ENCODE results near the gene DYNLRB1.
A peak's percentile ranks its signal among the peaks of the same experiment; 100 is the strongest.

DYNLRB1 gene

DNA sequence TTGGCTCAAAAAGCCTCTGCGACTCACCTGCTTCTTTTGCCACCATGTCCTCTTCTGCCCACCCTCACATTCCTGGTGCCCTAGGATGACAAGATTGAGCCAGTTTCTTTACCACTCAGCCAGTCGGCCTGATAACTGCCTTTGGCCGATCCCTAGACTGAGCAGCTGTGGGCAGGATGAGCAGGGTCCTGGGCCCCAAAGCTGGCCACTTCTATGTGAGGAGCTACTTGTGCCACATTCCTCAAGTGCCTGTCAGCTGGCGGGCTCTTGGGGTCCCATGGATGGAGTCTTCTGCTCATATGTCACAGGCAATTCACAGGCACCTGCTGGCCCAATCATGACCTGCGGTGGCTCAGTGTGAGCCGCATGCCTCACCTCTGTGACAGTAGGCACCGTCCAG is 16.5 kb downstream of the DYNLRB1 start:
- no peak for DNase-seq (ENCODE audit: low read depth in 2 of 2, low spot score in 1 of 2)

DNA sequence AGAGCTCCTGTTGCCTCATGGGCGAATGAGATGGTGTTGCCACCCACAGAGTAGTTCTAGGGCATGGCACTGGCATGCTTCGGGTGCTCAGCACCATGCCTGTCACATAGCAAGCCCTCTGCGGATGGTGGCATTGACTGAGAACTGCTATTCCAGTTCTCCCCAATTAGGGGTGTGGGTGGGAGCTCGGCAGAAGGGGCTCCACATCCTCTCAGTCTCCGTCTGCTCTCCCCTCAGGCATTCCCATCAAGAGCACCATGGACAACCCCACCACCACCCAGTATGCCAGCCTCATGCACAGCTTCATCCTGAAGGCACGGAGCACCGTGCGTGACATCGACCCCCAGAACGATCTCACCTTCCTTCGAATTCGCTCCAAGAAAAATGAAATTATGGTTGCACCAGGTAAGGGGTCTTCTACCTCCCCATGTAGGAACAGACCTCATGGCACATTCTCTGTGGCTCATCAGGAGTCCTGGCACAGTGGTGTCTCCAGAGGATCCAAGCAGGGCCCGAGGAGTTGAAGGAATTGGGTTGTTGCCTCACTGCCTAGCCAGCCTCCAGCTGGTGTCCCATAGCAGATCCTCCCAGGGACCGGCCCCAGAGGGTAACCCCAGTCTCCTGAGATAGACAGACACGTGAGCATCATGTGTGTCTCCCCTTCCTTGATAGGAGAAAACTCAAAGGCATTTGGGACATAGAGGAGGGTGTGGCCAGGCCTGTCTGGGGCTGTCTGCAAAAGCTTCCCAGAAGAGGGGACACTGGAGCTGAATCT is 18.4 kb downstream of the DYNLRB1 start:
- no peak for DNase-seq (ENCODE audit: low read depth in 2 of 2, low spot score in 1 of 2)

DNA sequence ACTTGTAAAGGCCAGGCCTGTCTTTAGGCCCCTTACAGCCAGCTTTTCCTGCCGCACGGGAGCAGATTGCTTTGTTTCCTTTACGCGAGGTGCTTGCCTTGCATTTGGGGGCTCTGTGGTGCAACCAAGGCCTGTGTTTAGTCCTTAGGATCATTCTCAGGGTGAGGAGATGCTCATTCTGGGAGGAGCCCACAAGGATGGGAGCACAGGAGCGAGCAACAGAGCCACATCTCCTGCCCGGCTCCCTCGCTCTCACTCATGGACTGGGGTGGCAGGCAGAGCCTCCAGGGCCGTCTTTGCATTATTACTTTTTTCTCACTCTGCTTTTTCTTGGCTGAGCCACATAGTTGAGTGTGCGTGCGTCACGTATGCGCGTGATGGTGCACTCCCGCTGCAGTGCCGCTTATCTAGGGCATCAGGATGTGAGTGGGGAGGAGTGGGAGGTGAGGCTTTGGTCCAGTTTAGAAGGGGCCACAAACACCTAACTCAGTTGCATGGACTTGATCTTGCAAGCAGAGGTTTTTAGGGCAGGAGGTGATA is 19.1 kb downstream of the DYNLRB1 start:
- DNase-seq (ENCODE audit: low read depth in 2 of 2, low spot score in 1 of 2), result no peak

DNA sequence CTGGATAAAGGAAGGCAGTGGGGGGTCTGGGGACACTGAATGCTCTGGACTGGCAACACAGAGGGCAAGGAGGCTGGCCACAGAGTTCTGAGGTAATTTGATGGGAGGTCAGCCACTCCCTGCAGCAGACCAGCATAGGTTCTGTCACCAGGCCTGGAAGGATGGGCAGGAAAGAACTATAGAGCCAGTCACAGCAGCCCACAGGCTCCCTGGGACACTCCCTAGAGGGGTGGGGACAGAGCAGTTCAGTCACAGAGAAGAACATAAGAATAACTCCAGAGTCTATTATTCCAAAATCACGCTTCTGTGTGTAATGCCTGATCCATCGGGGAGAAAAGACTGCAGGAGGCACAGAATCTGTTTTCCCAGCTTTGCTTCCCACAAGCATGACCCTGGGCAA is 19.6 kb downstream of the DYNLRB1 start:
- DNase-seq (ENCODE audit: low read depth in 2 of 2, low spot score in 1 of 2), result no peak

DNA sequence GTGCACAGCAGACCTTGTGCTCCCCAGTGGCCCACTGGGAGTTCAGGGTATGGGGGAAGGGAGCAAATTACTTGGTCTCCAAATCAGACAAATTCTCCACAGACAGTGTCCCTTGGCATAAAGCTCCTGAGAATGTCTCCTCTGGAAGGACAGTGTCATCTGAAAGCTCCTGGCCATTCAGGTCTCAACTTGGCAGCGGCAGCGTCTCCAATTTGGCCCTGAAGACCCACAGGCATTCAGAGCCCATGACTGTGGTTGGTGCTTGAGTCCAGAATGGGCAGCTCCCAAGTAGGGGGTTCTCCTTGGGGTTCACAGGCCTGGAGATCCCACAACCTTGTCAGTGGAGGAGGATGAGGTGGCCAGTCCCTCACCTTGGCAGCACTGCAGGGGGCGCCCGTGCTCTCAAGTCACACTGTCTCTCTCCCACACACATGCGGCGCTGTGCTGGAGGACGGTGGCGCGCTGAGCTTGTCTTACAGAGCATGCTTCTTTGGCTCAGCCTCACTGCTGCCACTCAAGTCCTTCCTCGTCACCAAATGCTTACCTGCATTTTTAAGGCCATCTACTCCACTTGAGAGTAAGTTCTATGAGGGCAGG is 20.7 kb downstream of the DYNLRB1 start:
- DNase-seq (ENCODE audit: low read depth in 2 of 2, low spot score in 1 of 2), result no peak

DNA sequence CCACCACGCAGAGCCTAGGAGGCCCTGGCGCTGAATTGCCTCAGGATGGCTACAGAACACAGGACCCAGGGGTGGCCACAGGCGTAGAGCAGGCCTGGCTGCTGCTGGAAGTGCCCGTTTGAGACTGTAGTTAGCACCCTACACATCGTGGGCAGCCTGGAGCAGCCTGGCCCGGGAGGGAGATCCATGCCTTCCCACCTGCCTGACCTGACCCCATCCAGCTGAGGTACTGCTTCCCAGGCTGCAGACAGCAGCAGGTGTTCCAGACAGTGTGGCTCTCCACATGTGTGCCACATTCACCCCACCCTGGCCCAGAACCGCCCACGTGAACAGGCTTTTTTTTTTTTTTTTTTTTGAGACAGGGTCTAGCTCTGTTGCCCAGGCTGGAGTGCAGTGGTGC is 21.4 kb downstream of the DYNLRB1 start:
- no peak for DNase-seq (ENCODE audit: low read depth in 2 of 2, low spot score in 1 of 2)

DNA sequence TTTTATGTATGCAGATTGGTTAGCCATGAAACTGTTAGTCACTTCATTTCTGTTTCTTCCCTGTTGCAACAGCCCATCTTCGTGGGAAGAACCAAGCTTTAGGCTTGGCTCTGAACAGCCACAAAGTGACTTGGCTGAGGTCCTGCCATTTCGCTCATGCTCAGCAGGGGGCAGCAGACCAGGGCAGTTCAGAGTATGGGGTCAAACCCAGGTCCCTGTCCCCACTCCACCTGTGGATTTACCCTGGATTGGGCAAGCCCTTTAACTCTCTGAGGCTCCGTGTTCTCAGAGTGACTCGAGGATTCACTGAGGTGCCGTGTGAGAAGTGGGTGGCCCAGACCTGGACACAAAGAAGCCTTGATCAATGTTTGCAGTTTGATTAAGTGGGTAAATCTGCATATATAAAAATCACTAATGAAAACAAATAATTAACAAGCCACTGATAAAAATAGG is 22.5 kb downstream of the DYNLRB1 start:
- DNase-seq (ENCODE audit: low read depth in 2 of 2, low spot score in 1 of 2), result peak in 1 of 2 donors; percentile 25

DNA sequence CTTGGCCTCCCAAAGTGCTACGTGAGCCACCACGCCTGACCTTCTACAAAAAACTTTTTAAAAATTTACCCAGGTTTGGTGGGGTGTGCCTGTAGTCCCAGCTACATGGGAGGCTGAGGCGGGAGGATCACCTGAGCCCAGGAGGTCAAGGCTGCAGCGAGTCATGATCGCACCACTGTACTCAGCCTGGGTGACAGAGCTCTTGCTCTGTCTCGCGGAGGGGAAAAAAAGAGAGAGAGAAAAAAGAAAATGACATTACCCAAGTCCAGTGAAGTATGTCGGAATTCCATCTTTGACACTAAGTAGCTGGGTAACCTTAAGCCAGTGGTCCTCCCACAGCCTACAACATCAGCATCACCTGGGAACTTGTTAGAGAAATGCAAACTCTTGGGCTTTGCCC is 23.5 kb downstream of the DYNLRB1 start:
- no peak for DNase-seq (ENCODE audit: low read depth in 2 of 2, low spot score in 1 of 2)

DNA sequence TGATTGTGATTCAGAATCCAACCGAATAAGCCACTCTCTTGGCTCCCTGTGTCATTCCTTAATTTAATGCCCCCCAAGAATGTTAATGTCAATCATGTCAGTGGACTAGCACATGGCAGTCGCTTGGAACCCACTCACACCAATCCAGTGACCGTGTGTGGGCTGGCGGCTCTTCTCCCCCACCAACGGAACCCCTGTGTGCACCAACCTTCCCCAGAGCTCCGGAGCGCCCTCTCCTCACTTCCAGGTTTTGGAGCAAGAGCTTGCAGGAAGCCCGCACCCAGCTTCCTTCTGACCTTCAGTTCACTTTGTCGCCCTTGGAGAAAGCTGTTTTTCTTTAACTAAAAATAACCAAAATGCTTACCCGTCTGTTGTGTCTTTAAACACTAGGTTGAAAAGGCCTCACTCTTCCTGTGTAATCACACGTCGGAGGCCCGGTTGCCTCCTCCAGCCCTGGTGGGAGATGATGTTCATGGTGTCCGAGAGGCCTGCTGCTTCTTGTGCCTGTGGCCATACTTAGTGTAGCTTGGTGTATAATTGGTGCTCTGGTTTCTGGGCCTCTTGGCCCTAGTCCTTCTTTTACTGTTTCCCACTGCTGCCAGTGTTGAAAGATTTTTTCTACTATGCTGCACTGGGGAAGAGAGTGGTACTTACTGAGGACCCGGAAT is 24.5 kb downstream of the DYNLRB1 start:
- DNase-seq (ENCODE audit: low read depth in 2 of 2, low spot score in 1 of 2), result no peak

DNA sequence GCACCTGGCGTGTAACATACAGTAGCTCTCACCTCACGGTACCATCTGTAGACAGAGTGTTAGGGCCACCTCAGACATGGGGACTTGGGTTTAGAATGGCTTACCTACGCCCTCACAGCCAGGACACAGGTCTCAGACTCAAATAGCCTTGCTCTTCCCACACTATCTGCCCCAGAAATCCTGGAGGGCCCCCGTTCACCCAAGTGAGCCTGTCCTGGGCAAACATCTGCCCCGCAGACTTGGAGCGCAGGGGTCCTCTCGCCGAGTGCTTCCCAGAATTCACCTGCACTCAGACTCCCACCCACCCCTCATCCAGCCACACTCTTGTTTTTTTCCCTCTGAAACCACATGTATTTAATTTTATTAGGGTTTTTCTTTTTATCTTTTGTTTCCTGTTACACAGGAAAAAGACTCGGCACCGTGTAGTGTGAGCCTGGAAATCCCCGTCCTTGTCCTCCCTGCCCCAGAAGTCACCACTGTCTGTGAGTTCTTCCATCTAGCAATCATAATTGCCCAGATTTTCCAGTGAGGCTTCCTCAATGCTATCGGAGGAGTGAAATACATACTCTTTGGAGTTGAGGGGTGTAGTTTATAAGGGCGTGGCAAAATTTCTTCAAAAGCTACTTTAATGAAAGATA is 25.2 kb downstream of the DYNLRB1 start:
- DNase-seq (ENCODE audit: low read depth in 2 of 2, low spot score in 1 of 2), result no peak

DNA sequence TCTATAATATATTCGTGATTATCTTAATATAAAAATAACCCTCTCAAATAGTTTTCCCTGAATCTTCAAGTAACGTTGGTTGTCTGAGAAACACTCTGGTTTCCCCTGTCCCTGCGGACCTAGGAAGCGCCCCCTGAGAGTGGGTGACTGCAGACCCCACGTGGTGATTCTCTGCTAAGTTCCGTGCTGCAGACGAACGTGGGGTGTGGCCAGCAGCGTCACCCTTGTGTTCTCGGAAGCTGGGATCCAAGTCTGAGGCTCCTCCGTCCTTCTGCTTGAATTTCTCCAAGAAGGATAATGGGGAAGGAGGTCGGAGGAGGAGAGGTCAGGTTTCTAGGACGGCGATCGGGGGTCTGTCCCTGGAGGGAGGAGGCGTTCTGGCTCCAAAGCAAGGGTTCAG is 25.7 kb downstream of the DYNLRB1 start:
- no peak for DNase-seq (ENCODE audit: low read depth in 2 of 2, low spot score in 1 of 2)

DNA sequence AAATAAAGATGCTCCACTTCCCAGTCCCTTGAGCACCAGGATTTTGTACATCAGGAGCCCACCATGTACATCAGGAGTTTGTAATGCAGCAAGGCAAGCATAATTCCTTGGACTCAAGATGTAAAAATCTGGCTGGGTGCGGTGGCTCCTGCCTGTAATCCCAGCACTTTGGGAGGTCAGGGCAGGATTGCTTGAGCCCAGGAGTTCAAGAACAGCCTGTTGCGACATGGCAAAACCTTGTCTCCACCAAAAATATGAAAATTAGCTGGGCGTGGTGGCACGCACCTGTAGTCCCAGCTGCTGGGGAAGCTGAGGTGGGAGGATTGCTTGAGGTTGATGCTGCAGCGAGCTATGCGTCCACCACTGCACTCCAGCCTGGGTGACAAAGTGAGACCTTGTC is 26.2 kb downstream of the DYNLRB1 start:
- no peak for DNase-seq (ENCODE audit: low read depth in 2 of 2, low spot score in 1 of 2)

DNA sequence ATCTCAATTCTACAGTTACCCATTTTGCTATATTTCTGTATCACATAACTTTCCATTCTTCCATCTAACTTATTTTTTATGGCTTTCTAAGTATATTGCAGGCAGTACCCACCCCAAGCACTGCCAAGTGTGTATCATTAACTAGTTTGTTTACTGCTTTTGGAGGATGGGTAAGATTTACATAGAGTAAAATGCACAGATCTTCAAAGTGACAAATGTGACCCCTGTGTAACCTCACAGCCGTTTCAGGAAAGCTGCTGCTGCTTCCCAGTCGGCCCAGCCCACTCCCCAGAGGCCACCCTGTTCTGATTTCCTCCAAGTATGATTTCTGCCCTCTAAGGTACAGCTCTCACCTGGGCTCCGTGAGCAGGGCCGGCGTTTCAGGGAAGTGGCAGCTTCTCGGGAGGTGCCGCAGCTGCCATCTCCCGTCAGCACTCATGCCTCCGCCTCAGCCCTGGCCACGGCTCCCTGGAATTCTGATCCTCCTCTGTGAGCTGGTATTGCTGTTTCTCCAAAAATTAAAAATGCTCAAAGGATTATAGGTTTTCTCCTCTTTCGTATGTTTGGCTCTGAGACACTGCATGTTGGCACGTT is 27.3 kb downstream of the DYNLRB1 start:
- no peak for DNase-seq (ENCODE audit: low read depth in 2 of 2, low spot score in 1 of 2)

DNA sequence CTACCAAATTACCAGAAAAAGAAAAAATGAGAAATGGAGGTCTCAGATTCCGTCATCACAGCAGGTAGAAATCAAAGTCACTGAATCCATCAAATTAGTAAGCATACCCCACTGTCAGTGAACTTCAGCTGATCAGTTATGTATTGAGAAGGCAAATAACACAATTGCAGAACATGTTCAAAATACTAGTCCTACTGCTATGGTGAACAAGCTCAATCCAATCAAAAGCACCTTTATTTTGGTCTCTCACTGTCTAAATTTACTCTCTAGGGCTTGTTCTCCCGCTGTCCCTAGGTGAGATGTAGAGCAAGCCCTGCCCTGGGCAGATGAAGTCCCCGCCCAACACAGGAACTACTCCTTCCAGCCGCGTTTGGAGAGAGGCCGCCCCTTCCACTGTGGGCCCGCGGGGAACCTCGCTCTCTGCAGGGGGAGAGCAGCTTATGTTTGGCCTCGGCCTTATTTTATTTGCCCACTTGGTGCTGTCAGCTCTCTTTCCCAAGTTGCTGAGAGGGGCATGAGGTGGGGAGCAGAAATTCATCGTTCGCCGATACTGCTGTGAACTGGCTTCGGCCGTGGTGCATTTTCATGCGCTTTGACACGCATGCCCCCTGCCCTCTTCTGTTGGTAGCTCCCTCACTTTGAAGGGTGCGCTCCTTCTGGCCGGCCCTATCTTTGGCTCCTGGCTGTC is 28.0 kb downstream of the DYNLRB1 start:
- no peak for DNase-seq (ENCODE audit: low read depth in 2 of 2, low spot score in 1 of 2)

DNA sequence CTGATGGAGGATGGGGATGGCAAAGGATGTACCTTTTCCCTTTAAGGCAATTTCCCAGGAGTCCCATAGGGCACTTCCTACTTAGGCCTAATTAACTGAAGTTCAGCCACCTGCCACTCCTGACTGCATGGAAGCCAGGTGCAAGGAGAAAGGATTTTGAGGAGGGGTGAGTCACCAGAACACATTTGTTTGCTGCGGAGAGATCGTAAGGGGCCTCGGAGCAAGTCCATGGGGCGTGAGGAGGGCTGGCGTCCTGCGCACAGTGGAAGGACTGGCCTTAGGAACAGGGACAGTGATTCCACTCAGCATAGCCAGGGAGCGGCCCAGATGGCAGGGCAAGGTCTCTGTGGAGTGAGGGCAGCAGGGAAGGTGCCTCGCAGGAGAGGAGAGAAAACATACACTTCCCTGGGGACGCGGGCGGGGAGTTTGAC is 30.5 kb downstream of the DYNLRB1 start:
- no peak for DNase-seq (ENCODE audit: low read depth in 2 of 2, low spot score in 1 of 2)

DNA sequence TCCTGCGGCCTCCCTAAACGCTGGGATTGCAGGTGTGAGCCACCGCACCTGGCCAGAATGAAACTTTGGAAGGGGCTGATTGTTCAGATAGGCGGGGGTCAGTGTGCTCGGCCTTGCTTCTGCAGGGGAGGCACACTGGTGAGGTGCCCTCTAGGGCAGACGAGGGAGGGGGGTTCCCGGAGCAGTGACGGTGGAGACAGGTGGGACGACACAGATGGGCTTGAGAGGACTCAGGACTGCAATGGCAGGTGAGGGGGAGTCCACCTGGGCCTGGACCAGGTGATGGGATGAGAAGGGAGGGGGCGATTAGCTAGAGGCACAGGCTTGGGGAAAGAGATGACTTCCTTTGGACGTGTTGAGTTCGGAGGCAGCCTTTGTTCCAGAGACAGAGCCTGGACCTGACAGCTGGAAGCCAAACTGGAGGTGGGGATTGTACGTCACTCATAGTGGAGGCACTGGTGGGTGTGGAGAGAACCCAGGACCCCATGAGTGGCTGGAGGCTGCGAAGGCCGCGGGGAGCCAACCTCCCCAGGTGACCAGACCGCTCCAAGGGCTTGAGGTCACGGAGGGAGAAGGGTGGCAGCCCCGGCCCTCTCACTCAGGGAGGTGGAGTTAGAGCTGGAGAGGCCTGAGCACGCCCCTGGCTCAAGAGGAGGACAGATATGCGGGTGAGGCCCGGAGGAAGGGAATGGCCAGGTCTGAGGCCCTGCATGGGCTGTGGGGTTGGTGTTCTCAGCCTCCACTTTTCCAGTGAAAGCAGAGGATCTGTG is 31.8 kb downstream of the DYNLRB1 start:
- no peak for DNase-seq (ENCODE audit: low read depth in 2 of 2, low spot score in 1 of 2)

DNA sequence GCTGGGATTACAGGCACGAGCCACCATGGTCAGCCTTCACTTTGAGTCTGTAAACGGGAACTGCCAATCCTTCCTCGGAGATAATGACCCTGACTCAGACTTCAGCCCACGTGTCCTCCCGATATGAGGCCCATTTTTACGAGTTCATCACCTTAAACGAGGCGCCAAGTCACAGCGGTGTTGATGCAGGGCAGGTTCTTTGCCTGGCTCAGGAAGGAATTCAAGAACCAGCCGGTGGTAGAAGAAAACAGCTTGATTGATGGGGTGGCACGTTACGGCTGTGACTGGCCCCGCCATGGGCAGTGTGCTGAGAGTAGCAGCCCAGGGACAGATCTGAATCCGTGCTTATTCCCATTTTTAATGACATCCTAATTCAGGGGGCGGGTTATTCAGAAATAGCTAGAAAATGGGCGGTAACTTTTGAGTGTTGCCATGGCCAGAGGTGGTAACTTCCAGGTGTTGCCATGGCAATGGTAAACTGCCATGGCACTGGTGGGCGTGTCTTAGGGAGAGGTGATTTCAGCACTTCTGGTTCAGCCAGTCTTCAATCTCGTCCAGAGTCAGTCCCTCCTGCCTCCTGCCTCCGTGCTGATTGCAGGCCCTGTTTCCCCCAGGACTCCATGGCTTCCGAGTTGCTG is 33.2 kb downstream of the DYNLRB1 start:
- DNase-seq (ENCODE audit: low read depth in 2 of 2, low spot score in 1 of 2), result no peak

DNA sequence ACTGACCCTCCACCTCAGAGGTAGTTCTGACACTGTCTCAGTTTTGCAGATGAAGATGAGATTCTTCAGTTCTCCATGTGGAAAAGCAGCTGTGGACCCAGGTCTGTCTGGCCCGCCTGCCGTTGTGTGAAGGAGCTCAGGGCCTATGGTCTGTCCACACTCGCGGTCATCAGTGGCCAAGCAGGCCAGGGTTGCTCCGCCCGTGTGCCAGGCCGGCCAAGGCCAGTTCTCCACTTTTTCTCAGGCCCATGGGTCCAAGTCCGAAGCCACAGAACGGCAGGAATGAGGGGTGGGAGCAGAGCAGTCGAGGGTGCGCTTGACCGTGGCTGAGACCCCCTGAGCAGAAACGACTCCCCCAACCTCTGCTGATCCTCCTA is 33.7 kb downstream of the DYNLRB1 start:
- no peak for DNase-seq (ENCODE audit: low read depth in 2 of 2, low spot score in 1 of 2)

DNA sequence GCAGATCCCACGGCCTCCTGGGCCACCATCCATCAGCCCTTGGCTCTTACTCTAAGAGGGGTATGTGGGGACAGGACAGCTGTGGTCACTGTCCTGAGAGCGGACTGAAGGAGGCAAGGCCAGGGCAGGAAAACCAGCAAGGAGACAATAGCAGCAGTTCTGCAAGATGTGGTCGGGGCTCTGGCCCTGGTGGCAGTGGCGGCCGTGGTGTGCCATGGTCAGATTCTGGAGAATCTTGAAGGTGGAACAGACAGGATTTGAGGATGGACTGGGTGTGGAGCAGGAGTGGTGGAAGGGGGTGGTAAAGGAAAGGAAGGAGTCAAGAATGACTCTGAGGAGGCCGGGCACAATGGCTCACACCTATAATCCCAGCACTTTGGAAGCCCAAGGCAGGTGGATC is 36.3 kb downstream of the DYNLRB1 start:
- DNase-seq (ENCODE audit: low read depth in 2 of 2, low spot score in 1 of 2), result no peak

Measured in stimulated activated CD8-positive, alpha-beta memory T cell treated with anti-CD3 and anti-CD28 coated beads, Interleukin-4, amount 100 ng/mL, for 1 hour (primary cell).